HG03103 (cell line): Measurements from ENCODE around the gene IL17RA.

Source experiments
- ATAC-seq: cut with Tn5 transposase; IDR thresholded peaks from one replicate; pipeline ENCODE4 v1.9.1; 2021; ENCODE audit warnings: low read depth; ENCODE audit not compliant: unreplicated experiment

IL17RA gene

GRCh38 chr22:17149076-17149815 is 64.4 kb downstream of the IL17RA start:
- no peak for ATAC-seq

GRCh38 chr22:17152340-17152739 is 67.5 kb downstream of the IL17RA start:
- no peak for ATAC-seq

GRCh38 chr22:17152971-17153370 is 68.2 kb downstream of the IL17RA start:
- no peak for ATAC-seq

GRCh38 chr22:17155941-17156340 is 71.1 kb downstream of the IL17RA start:
- no peak for ATAC-seq

GRCh38 chr22:17157714-17158113 is 72.9 kb downstream of the IL17RA start:
- ATAC-seq = no peak

GRCh38 chr22:17158176-17158567 is 73.4 kb downstream of the IL17RA start:
- no peak for ATAC-seq

GRCh38 chr22:17158568-17159503 is 74.0 kb downstream of the IL17RA start, which contains the start of gene HDHD5:
TSS of gene HDHD5 (minus strand) at chr22:17159277. CDS start at chr22:17159251, 26 bp downstream.
- peak; percentile 62 for ATAC-seq

- ATAC-seq = peak; percentile 22
These were observed 74.7 kb downstream of the IL17RA start for GRCh38 chr22:17159504-17159951.

- no peak for ATAC-seq
These were observed 77.2 kb downstream of the IL17RA start for GRCh38 chr22:17161991-17162390.

- no peak for ATAC-seq
These were observed 77.9 kb downstream of the IL17RA start for GRCh38 chr22:17162731-17163130.

GRCh38 chr22:17164392-17165024 is 79.7 kb downstream of the IL17RA start:
- no peak for ATAC-seq
